Esophagus squamous epithelium (tissue), 4 donors: ENCODE results near the gene G0S2.

Experiments
- POLR2A ChIP-seq, 4 donors: fragments of 450-650 bp; IDR thresholded peaks; one replicate each; pipeline ENCODE4 v1.6.1; 2017; ENCODE audit warnings: antibody characterized with exemption in 4 of 4, mild to moderate bottlenecking in 4 of 4, moderate library complexity in 3 of 4
- TF ChIP-seq, protein P1 (sequence below), 6 experiments: fragments of 450-650 bp in 4 of 6; fragments of 200-600 bp in 2 of 6; sonication (generic) in 2 of 6; IDR thresholded peaks; one replicate each; pipeline ENCODE4 v1.5.1; 2016 to 2019; ENCODE audit warnings: antibody characterized with exemption in 6 of 6, mild to moderate bottlenecking in 4 of 6, moderate library complexity in 4 of 6

GRCh38 chr1:209675565-209676154, 448 bp downstream of the G0S2 start:
- TF ChIP-seq, protein P1, sequence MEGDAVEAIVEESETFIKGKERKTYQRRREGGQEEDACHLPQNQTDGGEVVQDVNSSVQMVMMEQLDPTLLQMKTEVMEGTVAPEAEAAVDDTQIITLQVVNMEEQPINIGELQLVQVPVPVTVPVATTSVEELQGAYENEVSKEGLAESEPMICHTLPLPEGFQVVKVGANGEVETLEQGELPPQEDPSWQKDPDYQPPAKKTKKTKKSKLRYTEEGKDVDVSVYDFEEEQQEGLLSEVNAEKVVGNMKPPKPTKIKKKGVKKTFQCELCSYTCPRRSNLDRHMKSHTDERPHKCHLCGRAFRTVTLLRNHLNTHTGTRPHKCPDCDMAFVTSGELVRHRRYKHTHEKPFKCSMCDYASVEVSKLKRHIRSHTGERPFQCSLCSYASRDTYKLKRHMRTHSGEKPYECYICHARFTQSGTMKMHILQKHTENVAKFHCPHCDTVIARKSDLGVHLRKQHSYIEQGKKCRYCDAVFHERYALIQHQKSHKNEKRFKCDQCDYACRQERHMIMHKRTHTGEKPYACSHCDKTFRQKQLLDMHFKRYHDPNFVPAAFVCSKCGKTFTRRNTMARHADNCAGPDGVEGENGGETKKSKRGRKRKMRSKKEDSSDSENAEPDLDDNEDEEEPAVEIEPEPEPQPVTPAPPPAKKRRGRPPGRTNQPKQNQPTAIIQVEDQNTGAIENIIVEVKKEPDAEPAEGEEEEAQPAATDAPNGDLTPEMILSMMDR (IDR thresholded peaks at IDR 0.05): no peak
- TF ChIP-seq POLR2A (IDR thresholded peaks at IDR 0.05): peak in 1 of 4 donors; percentile 1
